Measurements from ENCODE around the gene TBP. TPM values are rescaled to one million over a fixed set of nuclear protein-coding genes. Genes with fewer than 3 reads are reported as not detected.

TBP gene
- total RNA-seq, 2 donors from 2014 or later: 19.6 to 36.9 TPM

GRCh38 chr6:170552765-170553533 lies 1.2 kb upstream of the TBP start, which contains the start of gene PSMB1:
PSMB1 (minus strand) TSS chr6:170553307; CDS start chr6:170553242, 65 bp downstream.
- intact Hi-C loops (cut with DNase I): no loop called here
- TF ChIP-seq POLR2A (IDR thresholded peaks at IDR 0.05) (peak; percentile 82), POLR2AphosphoS5 (IDR thresholded peaks at IDR 0.05) (peak; percentile 92), CTCF (IDR thresholded peaks at IDR 0.05) (peak in 2 of 4 experiments; percentile 5 to 12)
- H3K36me3 ChIP-seq: no peaks in the 10 kb centered on the region
- H3K27me3 ChIP-seq (replicated peaks; ENCODE audit: insufficient read depth): no peaks in the 10 kb centered on the region
- under 1% methylated on average over 41 of the region's 41 CpGs for WGBS
- no peaks in the 10 kb centered on the region for H3K9me3 ChIP-seq
- peak within 1 kb of the TSS; percentile 91 to 92 for H3K27ac ChIP-seq
- peaks cover 27% of the 10 kb centered on the region for H3K4me1 ChIP-seq (replicated peaks)
- DNase-seq (ENCODE audit: low spot score): peak; percentile 95
- H3K4me3 ChIP-seq: peak within 1 kb of the TSS; percentile 93 to 96

- Histone ChIP-seq H3K36me3 (no peaks in the 10 kb centered on the region), H3K27ac (peak overlapping the region; percentile 91 to 92), H3K4me3 (peak overlapping the region; percentile 93 to 96), H3K27me3 (replicated peaks; ENCODE audit: insufficient read depth) (no peaks in the 10 kb centered on the region), H3K4me1 (replicated peaks) (peaks cover 27% of the 10 kb centered on the region), H3K9me3 (no peaks in the 10 kb centered on the region)
- no peak for TF ChIP-seq POLR2AphosphoS5 (IDR thresholded peaks at IDR 0.05)
- no peak for TF ChIP-seq CTCF (IDR thresholded peaks at IDR 0.05)
- TF ChIP-seq POLR2A (IDR thresholded peaks at IDR 0.05): no peak
- intact Hi-C loops (cut with DNase I): loop anchor here (2.0 kb wide), 1 partner anchor 803 kb away; the partner anchor contains the start of genes DYNLT2 and ERMARD
- WGBS: under 1% methylated on average over 13 of the region's 13 CpGs
- DNase-seq (ENCODE audit: low spot score): peak; percentile 47
These were observed 596 bp upstream of the TBP start for GRCh38 chr6:170553534-170554012.

- DNase-seq (ENCODE audit: low spot score): no peak
- Histone ChIP-seq H3K4me1 (replicated peaks) (peaks cover 27% of the 10 kb centered on the region), H3K27ac (peak overlapping the region in 1 of 2 donors; percentile 91), H3K9me3 (no peaks in the 10 kb centered on the region), H3K36me3 (no peaks in the 10 kb centered on the region), H3K27me3 (replicated peaks; ENCODE audit: insufficient read depth) (no peaks in the 10 kb centered on the region), H3K4me3 (peak overlapping the region; percentile 93 to 96)
- 2% methylated on average over 7 of the region's 7 CpGs for WGBS
- TF ChIP-seq CTCF (IDR thresholded peaks at IDR 0.05): no peak
- no peak for TF ChIP-seq POLR2AphosphoS5 (IDR thresholded peaks at IDR 0.05)
- TF ChIP-seq POLR2A (IDR thresholded peaks at IDR 0.05): no peak
- intact Hi-C loops (cut with DNase I): loop anchor here (2.0 kb wide), 1 partner anchor 804 kb away; the partner anchor contains the start of genes DYNLT2 and ERMARD
These were observed 598 bp downstream of the TBP start for GRCh38 chr6:170554796-170555137.

- intact Hi-C loops (cut with DNase I): loop anchor here (2.0 kb wide), 1 partner anchor 805 kb away; the partner anchor contains the start of genes DYNLT2 and ERMARD
- WGBS: 54% methylated on average over 3 of the region's 3 CpGs
- DNase-seq (ENCODE audit: low spot score): no peak
- no peak overlapping the region for H3K27ac ChIP-seq
- no peak for TF ChIP-seq POLR2A (IDR thresholded peaks at IDR 0.05)
- TF ChIP-seq POLR2AphosphoS5 (IDR thresholded peaks at IDR 0.05): no peak
- TF ChIP-seq CTCF (IDR thresholded peaks at IDR 0.05): no peak
- no peaks in the 10 kb centered on the region for H3K36me3 ChIP-seq
- H3K4me1 ChIP-seq (replicated peaks): peaks cover 21% of the 10 kb centered on the region
- no peaks in the 10 kb centered on the region for H3K9me3 ChIP-seq
- peak overlapping the region; percentile 93 to 96 for H3K4me3 ChIP-seq
- no peaks in the 10 kb centered on the region for H3K27me3 ChIP-seq (replicated peaks; ENCODE audit: insufficient read depth)
These were observed 1.1 kb downstream of the TBP start for GRCh38 chr6:170555305-170555704.

Data from prostate gland (tissue), 2 donors.